ENCODE data around the gene MDC1. TPM values are rescaled to one million over a fixed set of nuclear protein-coding genes. Genes with fewer than 3 reads are reported as not detected.

Gene MDC1
- total and polyA plus RNA-seq, 2 of the 13 experiments (the other 11 are each of a cell fraction or from before 2014, with no cell fraction given) = 8.4 to 14.0 TPM

- TF ChIP-seq SP140L (CRISPR knock-in tag; IDR thresholded peaks at IDR 0.05; ENCODE audit: borderline replicate concordance) = peak; percentile 49; the same call in 1 of the 2 replicates
- peak; percentile 62; the same call in 1 of the 2 replicates for TF ChIP-seq ZNF350 (CRISPR knock-in tag; IDR thresholded peaks at IDR 0.05; ENCODE audit: borderline replicate concordance, low read depth)
- TF ChIP-seq ZIK1 (CRISPR knock-in tag; IDR thresholded peaks at IDR 0.05; ENCODE audit: borderline replicate concordance, low read depth) = peak; percentile 80
- TF ChIP-seq GATAD2A (CRISPR knock-in tag; IDR thresholded peaks at IDR 0.05) = peak; percentile 15; the same call in 1 of the 2 replicates
- TF ChIP-seq HMG20A (CRISPR knock-in tag; IDR thresholded peaks at IDR 0.05; ENCODE audit: borderline replicate concordance) = peak; percentile 15; the same call in 1 of the 2 replicates
- TF ChIP-seq ZBTB40 (IDR thresholded peaks at IDR 0.05) = no peak
- TF ChIP-seq ZBTB40 (CRISPR knock-in tag; IDR thresholded peaks at IDR 0.05) = no peak
- TF ChIP-seq ZKSCAN8 (CRISPR knock-in tag; IDR thresholded peaks at IDR 0.05; ENCODE audit: borderline replicate concordance) = peak; percentile 19; the same call in 1 of the 2 replicates
- peak; percentile 52; the same call in 1 of the 2 replicates for TF ChIP-seq PAXIP1 (CRISPR knock-in tag; conservative IDR thresholded peaks at IDR 0.05)
- TF ChIP-seq KAT8 (CRISPR knock-in tag; IDR thresholded peaks at IDR 0.05) = peak; percentile 13; the same call in 1 of the 2 replicates
- no peak for TF ChIP-seq ZXDC (CRISPR knock-in tag; IDR thresholded peaks at IDR 0.05)
- 0 out of 2 replicates have a peak, but pooled peaks have one; percentile 28 for TF ChIP-seq HMG20B (CRISPR knock-in tag; conservative IDR thresholded peaks at IDR 0.05)
- peak; percentile 38 for TF ChIP-seq NFKB2 (CRISPR knock-in tag; IDR thresholded peaks at IDR 0.05; ENCODE audit: borderline replicate concordance)
- no peak for TF ChIP-seq U2AF2 (IDR thresholded peaks at IDR 0.05; ENCODE audit: low read depth, low read length)
These were observed 31.9 kb upstream of the MDC1 start (continued) for GRCh38 chr6:30748851-30749540.

All from HepG2 (cell line).